Activated naive CD4-positive, alpha-beta T cell treated with anti-CD3 and anti-CD28 coated beads for 36 hours (primary cell): ENCODE measurements around the gene CEP63. TPM values are rescaled to one million over a fixed set of nuclear protein-coding genes. Genes with fewer than 3 reads are reported as not detected.
"Not testable (repeated sequence)": the region's sequence is repeated elsewhere in the genome, so short reads cannot be mapped to it uniquely, and the experiment has no call there.

ENCODE experiments used
- CTCF ChIA-PET: fragments of 350-600 bp; sonication (Branson Sonifier 250); formaldehyde crosslinking; loops from one replicate; lab custom pipeline; 2021; ENCODE audit warnings: antibody characterized with exemption; lab: Charles Lee
- DNase-seq: peaks from one replicate; pipeline ENCODE4 v3.0.0-alpha.2; 2020
- H3K27ac Mint-ChIP-seq: one replicate; pipeline ENCODE4 v1.8.0; 2021; ENCODE audit warnings: mild to moderate bottlenecking, mixed read lengths
- H3K27me3 Mint-ChIP-seq: one replicate; pipeline ENCODE4 v1.8.0; 2021; ENCODE audit warnings: low read depth, mixed read lengths
- H3K36me3 Mint-ChIP-seq: one replicate; pipeline ENCODE4 v1.8.0; 2021; ENCODE audit warnings: low read depth, mixed read lengths
- H3K4me1 Mint-ChIP-seq: one replicate; pipeline ENCODE4 v1.8.0; 2021; ENCODE audit warnings: low read depth, mixed read lengths
- H3K4me3 Mint-ChIP-seq: one replicate; pipeline ENCODE4 v1.8.0; 2021; ENCODE audit warnings: mild to moderate bottlenecking, moderate library complexity, mixed read lengths
- H3K9me3 Mint-ChIP-seq: one replicate; pipeline ENCODE4 v1.8.0; 2021; ENCODE audit warnings: mixed read lengths
- intact Hi-C: fragments of 100-400 bp; cut with micrococcal nuclease; formaldehyde crosslinking; loops from one replicate; pipeline ENCODE4 v1.15.1; 2023
- total RNA-seq, 2 experiments: library from RNA; stranded (reverse); gene quantifications; one replicate each; pipeline ENCODE4 v1.2.3, GENCODE V29; 2021

The CEP63 gene
- total RNA-seq, 2 experiments from 2014 or later, result 26.9 to 27.0 TPM

- no peak overlapping the region for H3K4me3 Mint-ChIP-seq
- H3K36me3 Mint-ChIP-seq, result peaks cover 51% of the 10 kb centered on the region
- H3K27ac Mint-ChIP-seq, result no peak overlapping the region
- intact Hi-C loops, result no loop called here
- H3K9me3 Mint-ChIP-seq, result peaks cover 43% of the 10 kb centered on the region
- no peaks in the 10 kb centered on the region for H3K27me3 Mint-ChIP-seq
- CTCF ChIA-PET, result no interaction called here
- H3K4me1 Mint-ChIP-seq, result peaks cover 4% of the 10 kb centered on the region
- no peak for DNase-seq
These were observed 39.4 kb downstream of the CEP63 start for GRCh38 chr3:134525293-134525692.

DNA sequence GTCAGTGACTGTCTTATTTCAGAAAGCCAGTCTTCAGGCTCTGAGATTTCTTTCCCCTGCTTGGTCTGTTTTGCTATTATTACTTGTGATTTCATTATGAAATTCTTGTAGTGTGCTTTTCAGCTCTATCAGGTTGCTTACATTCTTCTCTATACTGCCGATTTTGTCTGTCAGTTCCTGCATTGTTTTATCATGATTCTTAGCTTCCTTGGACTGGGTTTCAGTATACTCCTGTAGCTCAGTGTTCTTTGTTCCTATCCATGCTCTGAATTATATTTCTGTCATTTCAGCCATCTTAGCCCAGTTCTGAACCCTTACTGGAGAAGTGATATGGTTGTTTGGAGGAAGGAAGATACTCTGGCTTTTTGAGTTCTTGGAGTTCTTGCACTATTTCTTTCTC, 40.5 kb downstream of the CEP63 start:
- CTCF ChIA-PET, result no interaction called here
- H3K4me1 Mint-ChIP-seq, result peaks cover 4% of the 10 kb centered on the region

GRCh38 chr3:134527037-134527436, 41.2 kb downstream of the CEP63 start:
- peak; percentile 25 for DNase-seq
- no peak overlapping the region for H3K4me3 Mint-ChIP-seq
- H3K9me3 Mint-ChIP-seq, result peaks cover 39% of the 10 kb centered on the region
- intact Hi-C loops, result no loop called here
- H3K27ac Mint-ChIP-seq, result no peak overlapping the region
- H3K36me3 Mint-ChIP-seq, result peaks cover 42% of the 10 kb centered on the region
- H3K4me1 Mint-ChIP-seq, result peaks cover 4% of the 10 kb centered on the region
- CTCF ChIA-PET, result no interaction called here
- no peaks in the 10 kb centered on the region for H3K27me3 Mint-ChIP-seq

More for the DNA sequence above, 40.5 kb downstream of the CEP63 start:
- no peak for DNase-seq
- H3K4me3 Mint-ChIP-seq, result no peak overlapping the region
- no peaks in the 10 kb centered on the region for H3K27me3 Mint-ChIP-seq
- intact Hi-C loops, result no loop called here
- H3K36me3 Mint-ChIP-seq, result peaks cover 46% of the 10 kb centered on the region
- peaks cover 43% of the 10 kb centered on the region for H3K9me3 Mint-ChIP-seq
- H3K27ac Mint-ChIP-seq, result no peak overlapping the region

DNA sequence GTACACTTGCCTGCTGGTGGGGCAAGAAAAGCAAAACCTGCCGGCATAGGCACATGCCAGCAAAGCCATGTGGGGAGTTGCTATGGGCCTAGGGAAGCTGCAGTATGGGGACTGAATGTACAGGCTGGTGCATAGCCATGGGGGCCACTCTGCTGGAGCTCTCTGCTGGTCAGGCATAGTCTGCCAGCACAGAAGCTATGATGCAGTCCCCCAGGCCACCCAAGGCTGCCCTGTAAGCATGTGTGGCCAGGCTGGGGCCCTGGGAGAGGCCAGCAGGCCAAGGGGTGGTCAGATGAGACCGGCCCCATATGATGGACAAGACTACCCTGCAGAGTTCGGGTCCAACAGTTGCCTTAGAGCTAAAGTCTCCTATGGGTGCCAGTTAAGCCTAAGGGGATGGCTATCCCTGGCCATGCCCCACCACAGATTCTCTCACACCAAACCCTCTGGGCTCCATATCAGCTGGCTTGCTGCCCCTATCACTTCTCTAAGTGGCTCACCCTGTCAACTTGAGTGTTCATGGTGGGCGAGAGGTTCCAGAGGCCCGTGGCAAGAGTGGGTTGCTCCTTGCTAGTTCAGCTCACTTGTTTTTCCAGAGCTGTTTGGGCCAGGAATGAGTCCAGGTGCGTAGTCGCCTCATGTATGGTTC, 41.8 kb downstream of the CEP63 start:
- no peak for DNase-seq
- Mint-ChIP-seq H3K4me3 (no peak overlapping the region), H3K36me3 (peaks cover 38% of the 10 kb centered on the region), H3K9me3 (peaks cover 34% of the 10 kb centered on the region), H3K27ac (no peak overlapping the region), H3K27me3 (no peaks in the 10 kb centered on the region), H3K4me1 (peaks cover 4% of the 10 kb centered on the region)
- intact Hi-C loops, result no loop called here
- CTCF ChIA-PET, result interaction anchor here (0.7 kb wide), 1 partner anchor 35 kb away, joined by 3 read pairs; no protein-coding TSS in a partner anchor

DNA sequence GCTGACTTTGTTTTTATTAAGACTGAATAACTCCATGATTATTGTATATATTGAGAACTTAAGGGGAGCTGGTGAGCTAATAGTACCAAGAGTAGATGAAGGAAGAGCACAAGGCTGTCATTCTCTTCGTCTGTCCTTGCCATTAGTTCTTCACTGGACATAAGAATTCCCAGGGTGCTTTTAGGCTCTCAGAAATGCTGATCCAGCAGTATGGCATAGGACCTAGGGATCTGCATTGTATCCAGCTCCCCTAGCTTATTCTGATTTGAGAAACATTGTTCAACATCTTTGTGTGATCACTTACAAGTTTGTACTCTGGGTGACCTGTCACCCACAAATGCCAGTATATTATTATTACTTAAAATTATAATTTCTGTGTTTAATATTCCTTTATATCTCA, 47.6 kb downstream of the CEP63 start:
- Mint-ChIP-seq H3K27ac (no peak overlapping the region), H3K9me3 (no peaks in the 10 kb centered on the region), H3K27me3 (no peaks in the 10 kb centered on the region), H3K36me3 (peaks cover 23% of the 10 kb centered on the region), H3K4me1 (no peaks in the 10 kb centered on the region), H3K4me3 (no peak overlapping the region)
- DNase-seq, result no peak
- intact Hi-C loops, result no loop called here
- CTCF ChIA-PET, result interaction anchor here (1.2 kb wide), 1 partner anchor 9 kb away, joined by 4 read pairs; no protein-coding TSS in a partner anchor

GRCh38 chr3:134535186-134535970, 49.5 kb downstream of the CEP63 start:
- no peaks in the 10 kb centered on the region for H3K9me3 Mint-ChIP-seq
- H3K27ac Mint-ChIP-seq, result no peak overlapping the region
- intact Hi-C loops, result no loop called here
- H3K4me1 Mint-ChIP-seq, result no peaks in the 10 kb centered on the region
- peaks cover 25% of the 10 kb centered on the region for H3K36me3 Mint-ChIP-seq
- CTCF ChIA-PET, result no interaction called here
- no peak for DNase-seq
- H3K27me3 Mint-ChIP-seq, result no peaks in the 10 kb centered on the region
- no peak overlapping the region for H3K4me3 Mint-ChIP-seq

DNA sequence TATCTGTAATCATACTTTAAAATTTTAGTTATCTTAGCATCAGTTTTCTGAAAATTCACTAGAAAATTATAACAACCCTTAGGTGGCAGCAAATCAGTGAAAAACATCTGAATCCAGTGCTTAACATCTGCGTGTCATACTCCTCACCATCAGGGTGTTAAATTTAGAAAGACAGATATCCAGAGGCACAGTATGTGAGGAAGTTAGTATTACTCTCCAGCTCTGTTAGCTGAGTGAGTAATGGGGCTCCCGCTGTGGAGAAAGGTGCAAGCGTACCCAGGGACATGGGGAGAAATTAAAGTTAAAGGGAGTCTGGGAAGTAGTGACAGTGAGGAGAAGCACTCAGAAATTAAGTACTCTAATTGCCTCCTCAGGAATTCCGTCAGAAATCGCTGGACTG, 50.9 kb downstream of the CEP63 start:
- no peaks in the 10 kb centered on the region for H3K27me3 Mint-ChIP-seq
- H3K36me3 Mint-ChIP-seq, result peaks cover 25% of the 10 kb centered on the region
- H3K4me1 Mint-ChIP-seq, result no peaks in the 10 kb centered on the region
- no peaks in the 10 kb centered on the region for H3K9me3 Mint-ChIP-seq
- no peak overlapping the region for H3K4me3 Mint-ChIP-seq
- CTCF ChIA-PET, result no interaction called here
- no peak overlapping the region for H3K27ac Mint-ChIP-seq
- intact Hi-C loops, result no loop called here
- no peak for DNase-seq

- no peaks in the 10 kb centered on the region for H3K9me3 Mint-ChIP-seq
- intact Hi-C loops, result no loop called here
- CTCF ChIA-PET, result interaction anchor here (0.5 to 1.2 kb wide), 2 partner anchors 9 to 1961 kb away, joined by 4 read pairs; no protein-coding TSS in a partner anchor
- no peak overlapping the region for H3K4me3 Mint-ChIP-seq
- no peaks in the 10 kb centered on the region for H3K4me1 Mint-ChIP-seq
- no peak overlapping the region for H3K27ac Mint-ChIP-seq
- H3K36me3 Mint-ChIP-seq, result peaks cover 24% of the 10 kb centered on the region
- no peak for DNase-seq
- no peaks in the 10 kb centered on the region for H3K27me3 Mint-ChIP-seq
These were observed 56.6 kb downstream of the CEP63 start for GRCh38 chr3:134542287-134542958.

- no peak overlapping the region for H3K27ac Mint-ChIP-seq
- DNase-seq, result no peak
- CTCF ChIA-PET, result interaction anchor here (1.2 kb wide), 1 partner anchor 9 kb away, joined by 4 read pairs; no protein-coding TSS in a partner anchor
- intact Hi-C loops, result no loop called here
- peaks cover 23% of the 10 kb centered on the region for H3K36me3 Mint-ChIP-seq
- no peaks in the 10 kb centered on the region for H3K4me1 Mint-ChIP-seq
- H3K9me3 Mint-ChIP-seq, result no peaks in the 10 kb centered on the region
- H3K4me3 Mint-ChIP-seq, result no peak overlapping the region
- no peaks in the 10 kb centered on the region for H3K27me3 Mint-ChIP-seq
These were observed 57.3 kb downstream of the CEP63 start for GRCh38 chr3:134543113-134543512.

- Mint-ChIP-seq H3K27ac (no peak overlapping the region), H3K4me1 (no peaks in the 10 kb centered on the region), H3K4me3 (no peak overlapping the region), H3K9me3 (no peaks in the 10 kb centered on the region), H3K36me3 (peaks cover 28% of the 10 kb centered on the region), H3K27me3 (no peaks in the 10 kb centered on the region)
- CTCF ChIA-PET, result no interaction called here
- intact Hi-C loops, result no loop called here
- no peak for DNase-seq
These were observed 58.5 kb downstream of the CEP63 start for GRCh38 chr3:134544316-134544715.

GRCh38 chr3:134544783-134545182, 58.9 kb downstream of the CEP63 start:
- CTCF ChIA-PET, H3K27ac Mint-ChIP-seq, H3K9me3 Mint-ChIP-seq, intact Hi-C loops, DNase-seq, H3K4me1 Mint-ChIP-seq, H3K4me3 Mint-ChIP-seq, H3K27me3 Mint-ChIP-seq: not testable (repeated sequence)
- H3K36me3 Mint-ChIP-seq, result peaks cover 29% of the 10 kb centered on the region

DNA sequence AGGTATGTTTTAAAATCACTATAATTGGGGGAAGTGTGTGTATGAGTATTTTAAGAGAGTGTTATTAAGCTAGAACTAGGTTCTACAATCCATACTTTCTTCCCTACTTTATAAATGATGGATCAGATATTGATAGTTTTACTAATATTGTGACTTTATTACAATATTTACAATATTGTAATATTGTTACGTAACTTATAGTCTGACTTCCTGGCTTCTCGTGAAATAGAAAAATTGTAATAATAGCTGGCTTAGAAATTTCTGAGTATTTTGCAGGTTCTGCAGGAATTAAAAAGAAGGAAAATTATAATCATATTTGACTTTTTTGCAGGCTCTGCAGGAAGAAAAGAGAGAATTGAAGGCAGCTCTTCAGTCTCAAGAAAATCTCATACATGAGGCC, 60.0 kb downstream of the CEP63 start:
- CTCF ChIA-PET, result interaction anchor here (0.7 kb wide), 1 partner anchor 323 kb away, joined by 3 read pairs; no protein-coding TSS in a partner anchor
- intact Hi-C loops, result no loop called here
- no peaks in the 10 kb centered on the region for H3K27me3 Mint-ChIP-seq
- H3K4me3 Mint-ChIP-seq, result no peak overlapping the region
- no peak for DNase-seq
- no peak overlapping the region for H3K27ac Mint-ChIP-seq
- H3K4me1 Mint-ChIP-seq, result no peaks in the 10 kb centered on the region
- no peaks in the 10 kb centered on the region for H3K9me3 Mint-ChIP-seq
- H3K36me3 Mint-ChIP-seq, result peaks cover 37% of the 10 kb centered on the region
